NCI-H748 (cell line): ENCODE data around the gene SLC25A15.
"Not testable (repeated sequence)": the region's sequence is repeated elsewhere in the genome, so short reads cannot be mapped to it uniquely, and the experiment has no call there.

ENCODE experiments used
- DNase-seq: peaks from one replicate; lab custom pipeline; 2025; ENCODE audit not compliant: unreplicated experiment; lab: John Stamatoyannopoulos, UW

SLC25A15 gene

GRCh38 chr13:40780822-40781401, 8.5 kb upstream of the SLC25A15 start:
- DNase-seq: no peak

GRCh38 chr13:40781717-40782116, 7.7 kb upstream of the SLC25A15 start:
- no peak for DNase-seq

GRCh38 chr13:40782971-40783370, 6.4 kb upstream of the SLC25A15 start:
- DNase-seq: not testable (repeated sequence)

GRCh38 chr13:40784540-40784939, 4.9 kb upstream of the SLC25A15 start:
- no peak for DNase-seq

- DNase-seq: no peak
Observed at GRCh38 chr13:40786568-40786996, 2.8 kb upstream of the SLC25A15 start.

GRCh38 chr13:40787062-40787461, 2.3 kb upstream of the SLC25A15 start:
- no peak for DNase-seq

- DNase-seq: not testable (repeated sequence)
Observed at GRCh38 chr13:40788540-40789274, 704 bp upstream of the SLC25A15 start.

GRCh38 chr13:40790154-40790616, 774 bp downstream of the SLC25A15 start:
- no peak for DNase-seq

- DNase-seq: no peak
Observed at GRCh38 chr13:40792284-40793051, 3.1 kb downstream of the SLC25A15 start.

GRCh38 chr13:40793339-40793738, 3.9 kb downstream of the SLC25A15 start:
- no peak for DNase-seq

GRCh38 chr13:40794414-40795368, 5.3 kb downstream of the SLC25A15 start:
- DNase-seq: no peak

GRCh38 chr13:40796649-40797048, 7.2 kb downstream of the SLC25A15 start:
- no peak for DNase-seq

GRCh38 chr13:40798380-40798779, 9.0 kb downstream of the SLC25A15 start:
- DNase-seq: no peak

GRCh38 chr13:40799508-40799907, 10.1 kb downstream of the SLC25A15 start:
- DNase-seq: no peak

- DNase-seq: no peak
Observed at GRCh38 chr13:40800559-40800958, 11.1 kb downstream of the SLC25A15 start.

- DNase-seq: no peak
Observed at GRCh38 chr13:40801255-40802217, 12.1 kb downstream of the SLC25A15 start.

- DNase-seq: no peak
Observed at GRCh38 chr13:40803316-40803715, 13.9 kb downstream of the SLC25A15 start.

- no peak for DNase-seq
Observed at GRCh38 chr13:40806241-40806640, 16.8 kb downstream of the SLC25A15 start.

GRCh38 chr13:40809471-40809870, 20.1 kb downstream of the SLC25A15 start:
- DNase-seq: no peak

- no peak for DNase-seq
Observed at GRCh38 chr13:40812102-40812501, 22.7 kb downstream of the SLC25A15 start.
